Neuronal stem cell (in vitro differentiated cells): ENCODE data around the gene SCNN1A.

ENCODE experiments used
- DNase-seq: peaks from one replicate; pipeline ENCODE4 v3.0.0-alpha.2; 2013; ENCODE audit warnings: low spot score
- H2AFZ ChIP-seq: one replicate; pipeline ENCODE4 v1.6.1; 2013; ENCODE audit warnings: mild to moderate bottlenecking, low read length, inconsistent platforms
- H2AK5ac ChIP-seq: 2 replicates; pipeline ENCODE4 v1.6.1; 2013; ENCODE audit warnings: low read depth, mild to moderate bottlenecking, inconsistent platforms, low read length, moderate library complexity, mixed read lengths
- H2BK120ac ChIP-seq: 2 replicates; pipeline ENCODE4 v1.6.1; 2013; ENCODE audit warnings: low read depth, mild to moderate bottlenecking, inconsistent platforms, low read length, moderate library complexity, mixed read lengths
- H2BK12ac ChIP-seq: one replicate; pipeline ENCODE4 v1.6.1; 2013; ENCODE audit warnings: low read length, inconsistent platforms
- H2BK15ac ChIP-seq: 2 replicates; pipeline ENCODE4 v1.6.1; 2013; ENCODE audit warnings: mild to moderate bottlenecking, low read length, inconsistent platforms, mixed read lengths
- H2BK5ac ChIP-seq: one replicate; pipeline ENCODE4 v1.6.1; 2013; ENCODE audit warnings: inconsistent platforms, mild to moderate bottlenecking, low read length, moderate library complexity
- H3K14ac ChIP-seq: one replicate; pipeline ENCODE4 v1.6.1; 2013; ENCODE audit warnings: low read length, inconsistent platforms
- H3K18ac ChIP-seq: 2 replicates; pipeline ENCODE4 v1.6.1; 2013; ENCODE audit warnings: low read length, inconsistent platforms
- H3K23ac ChIP-seq: 2 replicates; pipeline ENCODE4 v1.6.1; 2013; ENCODE audit warnings: low read depth, mild to moderate bottlenecking, mixed read lengths, low read length, inconsistent platforms; ENCODE audit not compliant: poor library complexity
- H3K27ac ChIP-seq: replicated peaks from 3 replicates; pipeline ENCODE4 v1.5.1; 2013; ENCODE audit warnings: low read length, inconsistent platforms
- H3K27me3 ChIP-seq, 3 experiments: 2 replicates each; pipeline ENCODE4 v1.6.1; 2013; ENCODE audit warnings: low read length in 3 of 3, mild to moderate bottlenecking in 2 of 3, inconsistent platforms in 1 of 3, low read depth in 1 of 3, mixed read lengths in 1 of 3, moderate library complexity in 1 of 3; ENCODE audit not compliant: control insufficient read depth in 3 of 3, insufficient read depth in 3 of 3
- H3K36me3 ChIP-seq, 2 donors: replicated peaks in 1 of 2; 2 replicates each; pipeline ENCODE4 v1.6.1; 2013; ENCODE audit warnings: low read length in 2 of 2; ENCODE audit not compliant: control insufficient read depth in 2 of 2, insufficient read depth in 2 of 2
- H3K4ac ChIP-seq: 2 replicates; pipeline ENCODE4 v1.6.1; 2013; ENCODE audit warnings: inconsistent platforms, mild to moderate bottlenecking, low read length, moderate library complexity
- H3K4me1 ChIP-seq, 2 donors: 1 replicate in 1 of 2; 2 replicates in 1 of 2; pipeline ENCODE4 v1.6.1; 2013; ENCODE audit warnings: low read length in 2 of 2, low read depth in 1 of 2; ENCODE audit not compliant: control insufficient read depth in 2 of 2, insufficient read depth in 1 of 2
- H3K4me2 ChIP-seq: one replicate; pipeline ENCODE4 v1.6.1; 2013; ENCODE audit warnings: mild to moderate bottlenecking, low read length, inconsistent platforms; ENCODE audit not compliant: insufficient read depth, poor library complexity, severe bottlenecking
- H3K4me3 ChIP-seq, 2 donors: 2 replicates each; pipeline ENCODE4 v1.5.1; 2013; ENCODE audit warnings: low read length in 2 of 2, mild to moderate bottlenecking in 2 of 2, inconsistent platforms in 1 of 2, moderate library complexity in 1 of 2
- H3K79me1 ChIP-seq: one replicate; pipeline ENCODE4 v1.6.1; 2013; ENCODE audit warnings: low read depth, mild to moderate bottlenecking, inconsistent platforms, low read length, moderate library complexity
- H3K9ac ChIP-seq: one replicate; pipeline ENCODE4 v1.6.1; 2013; ENCODE audit warnings: mild to moderate bottlenecking, low read depth, low read length, inconsistent platforms; ENCODE audit not compliant: poor library complexity
- H3K9me3 ChIP-seq, 2 donors: replicated peaks in 1 of 2; 2 replicates each; pipeline versions ENCODE3 to v1.6.1; 2013; ENCODE audit warnings: low read length in 2 of 2, mild to moderate bottlenecking in 2 of 2, inconsistent platforms in 1 of 2, low read depth in 1 of 2, mixed read lengths in 1 of 2, moderate library complexity in 1 of 2; ENCODE audit not compliant: control insufficient read depth in 2 of 2, insufficient read depth in 1 of 2
- H4K8ac ChIP-seq: one replicate; pipeline ENCODE4 v1.6.1; 2013; ENCODE audit warnings: low read depth, mild to moderate bottlenecking, inconsistent platforms, low read length, moderate library complexity
- H4K91ac ChIP-seq: one replicate; pipeline ENCODE4 v1.6.1; 2013; ENCODE audit warnings: low read length, low read depth, mild to moderate bottlenecking, inconsistent platforms; ENCODE audit not compliant: poor library complexity
- WGBS, 2 donors: extraction: QIAGEN DNeasy Blood & Tissue Kit; methylation state at CpG; one replicate each; pipeline ENCODE4 v1.1.7; 2013; ENCODE audit warnings: missing lambda C conversion rate in 2 of 2, mixed read lengths in 1 of 2; ENCODE audit not compliant: insufficient read length in 2 of 2, insufficient replicate concordance in 1 of 2; ENCODE audit errors: extremely low coverage in 2 of 2; 5-methylcytosine and 5-hydroxymethylcytosine counted together

The SCNN1A gene

DNA sequence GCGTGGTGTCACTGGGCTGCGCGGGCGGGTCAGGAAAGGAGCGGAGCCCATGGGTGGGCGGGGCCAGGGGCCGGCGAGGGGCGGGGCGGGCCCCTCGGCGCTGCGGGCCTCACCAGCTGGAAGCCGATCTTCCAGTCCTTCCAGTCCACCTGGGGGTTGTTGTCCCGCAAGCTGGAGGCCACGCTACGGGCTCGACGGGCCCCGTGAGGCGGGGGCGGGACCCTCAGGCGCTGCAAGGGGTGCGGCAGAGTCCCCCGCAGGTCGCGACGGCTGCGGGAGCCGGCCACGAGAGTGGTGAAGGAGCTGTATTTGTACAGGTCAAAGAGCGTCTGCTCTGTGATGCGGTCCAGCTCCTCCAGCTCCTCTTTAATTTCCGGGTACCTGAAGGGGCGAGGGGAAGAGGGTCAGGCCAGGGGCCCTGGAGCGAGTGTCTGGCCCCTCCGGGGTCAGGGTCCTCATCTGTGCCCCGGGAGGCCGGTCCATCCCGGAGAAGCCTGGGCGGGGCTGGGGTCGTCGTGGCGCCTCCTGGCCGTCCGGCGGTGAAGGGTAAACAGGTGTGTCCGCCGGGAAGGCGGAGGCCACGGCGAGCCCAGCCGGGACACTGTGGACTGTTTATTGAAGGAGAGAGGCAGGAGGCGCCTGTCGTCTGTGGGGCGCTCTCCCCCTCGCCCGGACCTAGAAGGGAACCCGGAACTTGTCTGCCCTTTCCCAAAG lies 11.9 kb downstream of the SCNN1A start:
- Histone ChIP-seq H2AK5ac (peak overlapping the region; percentile 63), H3K4me2 (peak overlapping the region; percentile 91), H3K14ac (no peak overlapping the region), H2BK120ac (no peak overlapping the region), H4K91ac (no peak overlapping the region), H2BK12ac (no peak overlapping the region), H3K4me3 (peak overlapping the region in 1 of 2 donors; percentile 70), H4K8ac (no peak overlapping the region), H2AFZ (peak overlapping the region; percentile 72), H3K79me1 (no peaks in the 10 kb centered on the region), H3K4me1 (peaks cover 0 to 3% of the 10 kb centered on the region in 2 donors), H3K27ac (no peak overlapping the region), H3K27me3 (no peaks in the 10 kb centered on the region), H3K23ac (peak overlapping the region; percentile 89), H2BK5ac (no peak overlapping the region), H3K4ac (no peak overlapping the region), H3K18ac (peak overlapping the region; percentile 100), H2BK15ac (peak overlapping the region; percentile 99), H3K9ac (peak overlapping the region; percentile 70), H3K9me3 (no peaks in the 10 kb centered on the region), H3K36me3 (no peaks in the 10 kb centered on the region)
- DNase-seq: no peak
- no CpG with 5 or more reads among the region's 59 CpGs for WGBS, 2 donors

GRCh38 chr12:6363010-6363329 lies 12.4 kb downstream of the SCNN1A start:
- no peak overlapping the region for H3K23ac ChIP-seq
- H3K9ac ChIP-seq: no peak overlapping the region
- H3K27ac ChIP-seq: no peak overlapping the region
- H3K4me2 ChIP-seq: no peak overlapping the region
- peaks cover 0 to 3% of the 10 kb centered on the region in 2 donors for H3K4me1 ChIP-seq
- H2AFZ ChIP-seq: peak overlapping the region; percentile 72
- H3K18ac ChIP-seq: no peak overlapping the region
- H3K36me3 ChIP-seq: no peaks in the 10 kb centered on the region
- no peak overlapping the region for H3K14ac ChIP-seq
- no CpG with 5 or more reads among the region's 4 CpGs for WGBS, 2 donors
- H2BK120ac ChIP-seq: no peak overlapping the region
- DNase-seq: no peak
- H2AK5ac ChIP-seq: no peak overlapping the region
- no peak overlapping the region for H4K8ac ChIP-seq
- H2BK15ac ChIP-seq: no peak overlapping the region
- H4K91ac ChIP-seq: no peak overlapping the region
- no peak overlapping the region for H3K4ac ChIP-seq
- H2BK12ac ChIP-seq: no peak overlapping the region
- no peaks in the 10 kb centered on the region for H3K27me3 ChIP-seq
- H3K4me3 ChIP-seq: no peak overlapping the region
- H3K79me1 ChIP-seq: no peaks in the 10 kb centered on the region
- H2BK5ac ChIP-seq: no peak overlapping the region
- H3K9me3 ChIP-seq: no peaks in the 10 kb centered on the region

DNA sequence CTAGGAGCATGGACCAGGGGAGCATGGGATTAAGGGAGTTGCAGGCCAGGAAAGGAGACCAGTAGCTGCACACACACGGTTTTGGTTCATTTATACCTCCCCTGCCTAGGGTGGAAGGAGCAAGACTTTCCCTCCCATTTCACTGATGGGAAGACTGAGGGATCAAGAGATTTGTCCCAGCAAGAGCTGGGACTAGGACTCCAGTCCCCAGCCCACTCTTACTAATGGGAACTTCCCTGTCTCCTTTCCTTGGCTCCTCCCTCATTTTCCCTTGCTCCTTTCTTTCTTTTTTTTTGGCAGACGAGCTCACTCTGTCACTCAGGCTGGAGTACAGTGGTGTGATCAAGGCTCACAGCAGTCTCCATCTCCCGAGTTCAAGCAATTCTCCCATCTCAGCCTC lies 13.0 kb downstream of the SCNN1A start:
- Histone ChIP-seq H3K4ac (no peak overlapping the region), H2AFZ (no peak overlapping the region), H3K4me3 (no peak overlapping the region), H3K18ac (no peak overlapping the region), H3K14ac (no peak overlapping the region), H2BK12ac (peak overlapping the region; percentile 60), H2BK15ac (no peak overlapping the region), H3K9me3 (no peaks in the 10 kb centered on the region), H3K79me1 (no peaks in the 10 kb centered on the region), H3K27ac (no peak overlapping the region), H3K9ac (no peak overlapping the region), H3K23ac (peak overlapping the region; percentile 25), H4K8ac (no peak overlapping the region), H2BK5ac (no peak overlapping the region), H3K27me3 (no peaks in the 10 kb centered on the region), H3K4me2 (no peak overlapping the region), H2BK120ac (no peak overlapping the region), H3K36me3 (no peaks in the 10 kb centered on the region), H2AK5ac (peak overlapping the region; percentile 73), H3K4me1 (peaks cover 0 to 3% of the 10 kb centered on the region in 2 donors), H4K91ac (no peak overlapping the region)
- WGBS, 2 donors: no CpG with 5 or more reads among the region's 3 CpGs
- DNase-seq: no peak

GRCh38 chr12:6361834-6362233 lies 13.5 kb downstream of the SCNN1A start:
- no peak overlapping the region for H3K9ac ChIP-seq
- no peak overlapping the region for H2BK120ac ChIP-seq
- peak overlapping the region; percentile 60 for H2BK12ac ChIP-seq
- H2BK15ac ChIP-seq: peak overlapping the region; percentile 72
- peak overlapping the region; percentile 25 for H3K23ac ChIP-seq
- no peaks in the 10 kb centered on the region for H3K36me3 ChIP-seq
- H3K9me3 ChIP-seq: no peaks in the 10 kb centered on the region
- no peak overlapping the region for H3K4me2 ChIP-seq
- H2AFZ ChIP-seq: peak overlapping the region; percentile 22
- peaks cover 0 to 4% of the 10 kb centered on the region in 2 donors for H3K4me1 ChIP-seq
- H4K8ac ChIP-seq: no peak overlapping the region
- peak overlapping the region; percentile 73 for H2AK5ac ChIP-seq
- H3K14ac ChIP-seq: no peak overlapping the region
- DNase-seq: no peak
- H3K27ac ChIP-seq: no peak overlapping the region
- no peak overlapping the region for H3K4ac ChIP-seq
- no peak overlapping the region for H3K4me3 ChIP-seq
- no CpG with 5 or more reads among the region's 14 CpGs for WGBS, 2 donors
- peak overlapping the region; percentile 82 for H3K18ac ChIP-seq
- no peak overlapping the region for H2BK5ac ChIP-seq
- H3K79me1 ChIP-seq: no peaks in the 10 kb centered on the region
- H4K91ac ChIP-seq: no peak overlapping the region
- H3K27me3 ChIP-seq: no peaks in the 10 kb centered on the region
